A673 (cell line): ENCODE results near the gene SGCG.

Source experiments
- EZH2 ChIP-seq: fragments of 200-600 bp; sonication (generic); IDR thresholded peaks from 2 replicates; pipeline ENCODE4 v1.6.1; 2017; ENCODE audit warnings: borderline replicate concordance, low read depth, mild to moderate bottlenecking, mixed read lengths, antibody characterized with exemption, low read length; ENCODE audit not compliant: poor library complexity, severe bottlenecking
- TF ChIP-seq, protein P1 (sequence below): fragments of 300-800, 200-600 bp; sonication (generic); conservative IDR thresholded peaks from 2 replicates; pipeline ENCODE4 v1.5.1; 2017; ENCODE audit warnings: low read depth, mild to moderate bottlenecking, antibody characterized with exemption, low read length, moderate library complexity, mixed read lengths

DNA sequence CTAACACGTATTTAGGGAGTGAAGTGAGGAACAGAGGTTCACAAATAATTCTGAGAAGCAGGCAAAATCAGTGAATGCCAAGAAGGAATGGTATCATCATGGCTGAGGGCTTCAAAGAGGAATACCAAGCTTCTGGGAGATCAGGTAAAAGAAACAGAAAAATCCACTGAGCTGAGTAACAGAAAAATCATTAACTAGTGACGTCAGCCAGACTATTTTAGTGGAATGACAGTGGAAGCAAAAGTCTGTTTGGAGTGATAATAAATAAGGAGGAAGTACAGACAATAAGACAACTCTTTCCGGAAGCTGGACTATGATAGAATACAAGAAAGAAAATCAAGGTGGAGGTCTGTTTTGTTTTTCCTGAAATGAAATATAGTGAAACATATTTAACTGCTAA lies 169.2 kb downstream of the SGCG start:
- TF ChIP-seq, protein P1, sequence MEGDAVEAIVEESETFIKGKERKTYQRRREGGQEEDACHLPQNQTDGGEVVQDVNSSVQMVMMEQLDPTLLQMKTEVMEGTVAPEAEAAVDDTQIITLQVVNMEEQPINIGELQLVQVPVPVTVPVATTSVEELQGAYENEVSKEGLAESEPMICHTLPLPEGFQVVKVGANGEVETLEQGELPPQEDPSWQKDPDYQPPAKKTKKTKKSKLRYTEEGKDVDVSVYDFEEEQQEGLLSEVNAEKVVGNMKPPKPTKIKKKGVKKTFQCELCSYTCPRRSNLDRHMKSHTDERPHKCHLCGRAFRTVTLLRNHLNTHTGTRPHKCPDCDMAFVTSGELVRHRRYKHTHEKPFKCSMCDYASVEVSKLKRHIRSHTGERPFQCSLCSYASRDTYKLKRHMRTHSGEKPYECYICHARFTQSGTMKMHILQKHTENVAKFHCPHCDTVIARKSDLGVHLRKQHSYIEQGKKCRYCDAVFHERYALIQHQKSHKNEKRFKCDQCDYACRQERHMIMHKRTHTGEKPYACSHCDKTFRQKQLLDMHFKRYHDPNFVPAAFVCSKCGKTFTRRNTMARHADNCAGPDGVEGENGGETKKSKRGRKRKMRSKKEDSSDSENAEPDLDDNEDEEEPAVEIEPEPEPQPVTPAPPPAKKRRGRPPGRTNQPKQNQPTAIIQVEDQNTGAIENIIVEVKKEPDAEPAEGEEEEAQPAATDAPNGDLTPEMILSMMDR = no peak
- no peak for TF ChIP-seq EZH2
